Prostate gland (tissue), 2 donors: ENCODE data around the gene CTDSPL2.

Experiments used
- POLR2A ChIP-seq: fragments of 450-650 bp; IDR thresholded peaks from one replicate; pipeline ENCODE4 v1.6.1; 2016; ENCODE audit warnings: antibody characterized with exemption, mild to moderate bottlenecking
- TF ChIP-seq, protein P1 (sequence below), 4 experiments: fragments of 200-600 bp in 2 of 4; fragments of 450-650 bp in 2 of 4; sonication (generic) in 2 of 4; IDR thresholded peaks; 1 replicate in 3 of 4; 2 replicates in 1 of 4; pipeline ENCODE4 v1.5.1; 2016 to 2019; ENCODE audit warnings: antibody characterized with exemption in 4 of 4, mild to moderate bottlenecking in 2 of 4, moderate library complexity in 2 of 4

GRCh38 chr15:44489464-44489863 lies 62.0 kb downstream of the CTDSPL2 start:
- TF ChIP-seq POLR2A: no peak
- TF ChIP-seq, protein P1, sequence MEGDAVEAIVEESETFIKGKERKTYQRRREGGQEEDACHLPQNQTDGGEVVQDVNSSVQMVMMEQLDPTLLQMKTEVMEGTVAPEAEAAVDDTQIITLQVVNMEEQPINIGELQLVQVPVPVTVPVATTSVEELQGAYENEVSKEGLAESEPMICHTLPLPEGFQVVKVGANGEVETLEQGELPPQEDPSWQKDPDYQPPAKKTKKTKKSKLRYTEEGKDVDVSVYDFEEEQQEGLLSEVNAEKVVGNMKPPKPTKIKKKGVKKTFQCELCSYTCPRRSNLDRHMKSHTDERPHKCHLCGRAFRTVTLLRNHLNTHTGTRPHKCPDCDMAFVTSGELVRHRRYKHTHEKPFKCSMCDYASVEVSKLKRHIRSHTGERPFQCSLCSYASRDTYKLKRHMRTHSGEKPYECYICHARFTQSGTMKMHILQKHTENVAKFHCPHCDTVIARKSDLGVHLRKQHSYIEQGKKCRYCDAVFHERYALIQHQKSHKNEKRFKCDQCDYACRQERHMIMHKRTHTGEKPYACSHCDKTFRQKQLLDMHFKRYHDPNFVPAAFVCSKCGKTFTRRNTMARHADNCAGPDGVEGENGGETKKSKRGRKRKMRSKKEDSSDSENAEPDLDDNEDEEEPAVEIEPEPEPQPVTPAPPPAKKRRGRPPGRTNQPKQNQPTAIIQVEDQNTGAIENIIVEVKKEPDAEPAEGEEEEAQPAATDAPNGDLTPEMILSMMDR (IDR thresholded peaks at IDR 0.05): no peak
